Muscle of leg (tissue), 11 donors: ENCODE data around the gene RAB5A. TPM values are rescaled to one million over a fixed set of nuclear protein-coding genes. Genes with fewer than 3 reads are reported as not detected.
"Not testable (repeated sequence)": the region's sequence is repeated elsewhere in the genome, so short reads cannot be mapped to it uniquely, and the experiment has no call there.

Experiments
- DNase-seq: peaks from one replicate; pipeline ENCODE4 v3.0.0; 2013
- H3K27ac ChIP-seq: one replicate; pipeline ENCODE4 v1.5.1; 2013; ENCODE audit warnings: mild to moderate bottlenecking, low read length, control low read depth
- H3K27me3 ChIP-seq: one replicate; pipeline ENCODE4 v1.6.1; 2013; ENCODE audit warnings: low read length; ENCODE audit not compliant: control insufficient read depth, insufficient read depth
- H3K36me3 ChIP-seq: one replicate; pipeline ENCODE4 v1.6.1; 2013; ENCODE audit warnings: low read length; ENCODE audit not compliant: control insufficient read depth, insufficient read depth
- H3K4me1 ChIP-seq: one replicate; pipeline ENCODE4 v1.6.1; 2013; ENCODE audit warnings: low read length; ENCODE audit not compliant: control insufficient read depth, insufficient read depth
- H3K4me3 ChIP-seq: one replicate; pipeline ENCODE4 v1.5.1; 2013; ENCODE audit warnings: low read length, control low read depth
- H3K9me3 ChIP-seq: replicated peaks from 2 replicates; pipeline ENCODE4 v1.6.1; 2013; ENCODE audit warnings: low read depth, low read length; ENCODE audit not compliant: control insufficient read depth
- WGBS: methylation state at CpG from one replicate; pipeline ENCODE4 v1.1.5; 2013; ENCODE audit warnings: missing lambda C conversion rate; ENCODE audit not compliant: insufficient coverage; 5-methylcytosine and 5-hydroxymethylcytosine counted together
- polyA plus RNA-seq, 8 donors: library from polyadenylated mRNA; unstranded; fragments of 120-200 nt; gene quantifications; one replicate each; pipeline versions ENCODE4 v1.2.1 to v1.2.3, GENCODE V29; 2013; ENCODE audit warnings: inconsistent platforms in 1 of 8, low replicate concordance in 1 of 8; ENCODE audit not compliant: insufficient read length in 8 of 8, insufficient read depth in 1 of 8
- total RNA-seq: library from RNA; stranded (reverse); fragments of 120-200 nt; gene quantifications from one replicate; pipeline ENCODE4 v1.2.4, GENCODE V29; 2013

RAB5A gene
- total and polyA plus RNA-seq, 9 donors = 30.4 to 49.9 (median 36.1) TPM

DNA sequence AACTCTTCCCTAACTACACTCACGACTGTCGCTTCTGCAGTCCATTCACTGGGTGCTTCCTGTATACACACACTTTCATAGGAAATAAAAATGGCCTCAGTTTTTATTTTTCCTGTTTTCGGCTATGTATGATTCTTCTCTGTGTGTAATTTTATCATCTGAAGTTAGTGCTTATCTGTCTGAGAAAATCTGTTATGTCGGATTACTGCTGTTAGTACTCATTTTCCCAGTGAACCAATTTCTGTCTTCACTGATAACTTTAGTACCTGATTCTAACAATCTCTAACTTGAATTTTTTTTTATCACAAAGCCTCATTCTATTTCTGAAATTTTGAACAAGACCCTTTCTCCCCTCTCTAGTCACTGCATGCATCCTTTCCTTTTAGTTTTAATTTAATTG, 20.9 kb downstream of the RAB5A start:
- Histone ChIP-seq H3K9me3 (no peaks in the 10 kb centered on the region), H3K27ac (no peak overlapping the region), H3K4me1 (no peaks in the 10 kb centered on the region), H3K4me3 (no peak overlapping the region), H3K36me3 (peaks cover 4% of the 10 kb centered on the region), H3K27me3 (no peaks in the 10 kb centered on the region)
- WGBS = 100% methylated on average over 1 of the region's 4 CpGs
- no peak for DNase-seq

- WGBS = 89% methylated on average over 4 of the region's 8 CpGs
- DNase-seq = peak; percentile 22
- H3K4me1 ChIP-seq = no peaks in the 10 kb centered on the region
- no peak overlapping the region for H3K27ac ChIP-seq
- H3K4me3 ChIP-seq = no peak overlapping the region
- no peaks in the 10 kb centered on the region for H3K9me3 ChIP-seq
- H3K36me3 ChIP-seq = peaks cover 12% of the 10 kb centered on the region
- H3K27me3 ChIP-seq = no peaks in the 10 kb centered on the region
Observed at GRCh38 chr3:19970327-19970726, 23.4 kb downstream of the RAB5A start.

GRCh38 chr3:19972054-19972453, 25.2 kb downstream of the RAB5A start:
- Histone ChIP-seq H3K27me3 (no peaks in the 10 kb centered on the region), H3K36me3 (peaks cover 14% of the 10 kb centered on the region), H3K9me3 (no peaks in the 10 kb centered on the region), H3K4me3 (no peak overlapping the region), H3K27ac (no peak overlapping the region), H3K4me1 (no peaks in the 10 kb centered on the region)
- DNase-seq = no peak
- WGBS = no CpG with 5 or more reads among the region's 3 CpGs

DNA sequence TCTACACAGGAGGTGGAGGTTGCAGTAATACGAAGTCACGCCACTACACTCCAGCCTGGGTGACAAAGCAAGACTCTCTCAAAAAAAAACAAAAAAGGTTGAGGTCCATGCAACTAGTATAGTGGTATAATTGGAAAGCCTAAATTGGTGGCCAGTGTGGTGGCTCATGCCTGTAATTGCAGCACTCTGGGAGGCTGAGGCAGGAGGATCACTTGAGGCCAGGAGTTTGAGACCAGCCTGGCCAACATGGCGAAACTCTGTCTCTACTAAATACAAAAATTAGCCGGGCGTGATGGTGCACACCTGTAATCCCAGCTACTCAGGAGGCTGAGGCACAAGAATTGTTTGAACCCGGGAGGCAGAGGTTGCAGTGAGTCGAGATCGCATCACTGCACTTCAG, 42.0 kb downstream of the RAB5A start:
- H3K4me3 ChIP-seq, H3K9me3 ChIP-seq, H3K27me3 ChIP-seq, H3K27ac ChIP-seq, H3K4me1 ChIP-seq, DNase-seq, H3K36me3 ChIP-seq: not testable (repeated sequence)
- no CpG with 5 or more reads among the region's 8 CpGs for WGBS

DNA sequence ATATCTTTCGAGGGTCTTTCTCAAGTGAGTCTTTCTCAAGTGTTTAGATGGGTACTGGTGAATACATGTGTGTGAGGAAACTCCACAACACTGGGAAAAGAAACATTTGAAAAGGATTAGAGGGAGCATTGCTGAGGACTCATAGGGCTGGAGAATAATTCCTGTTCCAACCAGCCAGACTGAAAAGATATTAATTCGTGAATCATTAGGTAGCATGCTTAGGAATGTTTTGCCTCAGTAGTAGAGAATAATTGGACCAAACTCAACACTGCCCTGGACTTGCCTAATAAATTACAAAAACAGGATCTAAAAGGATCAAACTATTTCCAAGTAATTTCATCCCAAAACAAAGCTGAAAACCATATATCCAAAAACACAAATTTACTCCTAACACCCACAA, 47.9 kb downstream of the RAB5A start:
- DNase-seq = peak; percentile 88
- Histone ChIP-seq H3K4me3 (no peak overlapping the region), H3K36me3 (no peaks in the 10 kb centered on the region), H3K4me1 (no peaks in the 10 kb centered on the region), H3K27me3 (no peaks in the 10 kb centered on the region), H3K9me3 (no peaks in the 10 kb centered on the region), H3K27ac (peak overlapping the region; percentile 9)
- WGBS = 40% methylated on average over 1 of the region's 2 CpGs

DNA sequence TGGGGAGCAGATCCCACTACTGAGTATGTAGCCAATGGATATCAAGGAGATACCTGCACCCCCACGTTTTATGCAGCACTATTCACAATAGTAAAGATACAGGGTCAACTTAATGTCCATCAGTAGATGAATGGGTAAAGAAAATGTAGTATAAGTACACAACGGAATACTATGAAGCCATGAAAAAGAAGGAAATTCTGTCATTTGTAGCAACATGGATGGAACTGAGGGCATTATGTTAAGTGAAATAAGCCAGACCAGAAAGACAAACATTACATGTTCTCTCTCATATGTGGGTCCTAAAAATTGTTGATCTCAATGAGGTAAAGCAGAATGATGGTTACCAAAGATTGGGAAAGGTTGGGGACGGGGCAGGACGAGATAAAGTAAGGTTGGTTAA, 50.6 kb downstream of the RAB5A start:
- Histone ChIP-seq H3K4me3 (no peak overlapping the region), H3K36me3 (no peaks in the 10 kb centered on the region), H3K9me3 (no peaks in the 10 kb centered on the region), H3K4me1 (no peaks in the 10 kb centered on the region), H3K27me3 (no peaks in the 10 kb centered on the region), H3K27ac (no peak overlapping the region)
- WGBS = 100% methylated on average over 2 of the region's 4 CpGs
- DNase-seq = no peak

DNA sequence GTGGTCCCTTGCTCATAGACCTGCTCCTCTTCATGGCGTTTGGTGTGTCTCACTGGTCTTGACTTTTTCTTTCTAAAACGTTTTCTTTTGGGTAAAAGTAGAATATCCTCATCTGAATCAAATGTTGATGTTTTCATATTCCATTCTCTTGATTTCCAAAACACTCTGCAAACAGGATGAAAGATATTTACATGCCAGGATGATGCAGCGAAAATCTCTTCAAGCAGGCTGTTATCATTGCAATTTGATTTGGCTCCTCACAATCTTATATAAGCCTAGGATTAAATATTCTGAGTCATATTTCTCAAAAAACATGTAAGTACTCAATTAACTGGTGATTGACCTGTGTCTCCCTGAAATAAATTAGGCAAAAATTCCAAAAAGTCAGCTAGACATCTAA, 55.0 kb downstream of the RAB5A start:
- H3K4me1 ChIP-seq = no peaks in the 10 kb centered on the region
- no peaks in the 10 kb centered on the region for H3K36me3 ChIP-seq
- no CpG with 5 or more reads among the region's 3 CpGs for WGBS
- H3K27me3 ChIP-seq = no peaks in the 10 kb centered on the region
- H3K9me3 ChIP-seq = no peaks in the 10 kb centered on the region
- DNase-seq = no peak
- no peak overlapping the region for H3K4me3 ChIP-seq
- H3K27ac ChIP-seq = no peak overlapping the region

DNA sequence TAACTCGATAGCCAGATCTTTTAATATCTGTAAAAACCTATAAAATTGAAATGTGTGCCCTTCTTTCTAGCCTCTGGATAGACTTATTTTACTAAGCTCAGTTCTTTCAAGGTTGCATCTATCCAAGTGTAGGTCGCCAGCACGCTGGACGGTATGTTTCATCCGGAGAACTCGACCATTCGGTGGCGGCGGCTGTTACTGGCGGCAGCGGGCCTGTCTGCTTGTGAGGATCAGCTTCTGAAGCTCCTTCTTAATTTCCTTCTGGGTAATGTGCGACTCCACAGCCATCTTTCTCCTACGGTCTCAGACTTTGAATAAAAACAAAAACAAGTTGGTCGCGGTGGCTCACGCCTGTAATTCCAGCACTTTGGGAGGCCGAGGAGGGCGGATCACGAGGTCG, 61.1 kb downstream of the RAB5A start:
- no peak overlapping the region for H3K4me3 ChIP-seq
- no peaks in the 10 kb centered on the region for H3K36me3 ChIP-seq
- no peaks in the 10 kb centered on the region for H3K27me3 ChIP-seq
- no peak overlapping the region for H3K27ac ChIP-seq
- WGBS = 95% methylated on average over 12 of the region's 20 CpGs
- no peak for DNase-seq
- no peaks in the 10 kb centered on the region for H3K9me3 ChIP-seq
- H3K4me1 ChIP-seq = no peaks in the 10 kb centered on the region

DNA sequence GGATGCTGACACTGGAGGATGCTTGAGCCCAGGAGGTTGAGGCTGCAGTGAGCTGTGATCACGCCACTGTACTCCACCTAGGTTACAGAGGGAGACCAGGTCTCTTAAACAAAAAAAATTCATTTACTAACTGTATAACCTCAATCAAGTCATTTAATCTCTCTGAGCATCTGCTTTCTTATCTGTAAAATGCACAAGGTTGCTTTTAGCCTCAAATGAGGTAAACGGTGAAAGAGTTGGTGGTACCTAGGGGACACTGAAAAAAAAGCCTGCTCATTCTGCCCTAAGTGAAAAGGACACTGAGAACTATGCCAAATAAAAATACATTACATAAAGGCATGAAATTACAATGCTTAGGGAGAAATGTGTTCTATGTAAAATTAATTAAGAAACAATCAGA, 61.7 kb downstream of the RAB5A start:
- no CpG with 5 or more reads among the region's 2 CpGs for WGBS

DNA sequence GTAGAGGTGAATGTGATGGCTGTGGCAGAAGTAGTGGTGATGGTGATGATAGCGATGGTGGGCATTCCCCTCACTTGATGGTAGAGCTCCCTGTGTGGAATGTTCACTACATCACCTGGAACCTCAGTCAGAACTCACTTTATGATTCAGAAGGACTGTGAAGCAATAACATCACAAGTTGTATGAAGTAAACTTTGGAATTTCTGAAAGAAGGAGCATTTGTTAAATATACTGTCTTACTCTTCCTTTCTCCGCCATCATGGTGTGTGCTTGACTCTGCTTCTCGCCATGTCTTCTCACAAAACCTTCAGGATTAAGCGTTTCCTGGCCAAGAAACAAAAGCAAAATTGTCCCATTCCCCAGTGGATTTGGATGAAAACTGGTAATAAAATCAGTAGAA, 65.3 kb downstream of the RAB5A start, which contains the start of gene PP2D1:
PP2D1 (minus strand) TSS at position 101 of the 400 bp plus-strand sequence. CDS start 192 bp downstream, outside the sequence.
- WGBS = 100% methylated on average over 1 of the region's 4 CpGs
- Histone ChIP-seq H3K27me3 (no peaks in the 10 kb centered on the region), H3K4me3 (no peak within 1 kb of the TSS), H3K36me3 (no peaks in the 10 kb centered on the region), H3K27ac (no peak within 1 kb of the TSS), H3K4me1 (no peaks in the 10 kb centered on the region), H3K9me3 (no peaks in the 10 kb centered on the region)
- DNase-seq = no peak

More for the DNA sequence above, 61.7 kb downstream of the RAB5A start:
- Histone ChIP-seq H3K4me1 (no peaks in the 10 kb centered on the region), H3K4me3 (no peak overlapping the region), H3K9me3 (no peaks in the 10 kb centered on the region), H3K27me3 (no peaks in the 10 kb centered on the region), H3K27ac (no peak overlapping the region), H3K36me3 (no peaks in the 10 kb centered on the region)
- DNase-seq = no peak

DNA sequence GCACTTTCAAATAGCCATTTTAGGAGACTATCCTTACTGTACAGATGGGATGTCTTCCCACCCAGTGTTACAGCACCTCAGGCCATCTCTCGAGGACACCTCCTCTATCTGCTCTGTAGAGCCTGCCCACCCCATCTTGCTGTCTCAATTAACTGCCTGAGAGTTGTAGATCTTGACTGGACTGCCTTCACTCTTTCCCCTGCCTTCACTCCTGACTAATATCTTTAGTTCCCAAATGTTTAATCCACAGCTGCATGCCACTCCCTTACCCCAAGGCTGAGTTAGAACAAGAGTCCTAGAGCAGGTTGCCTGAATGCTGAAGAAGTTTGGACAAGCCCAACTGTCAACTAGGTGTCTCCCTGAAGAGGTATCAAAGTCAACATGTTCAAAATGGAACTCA, 66.5 kb downstream of the RAB5A start:
- H3K4me3 ChIP-seq = no peak overlapping the region
- no peaks in the 10 kb centered on the region for H3K27me3 ChIP-seq
- no peak overlapping the region for H3K27ac ChIP-seq
- no peaks in the 10 kb centered on the region for H3K9me3 ChIP-seq
- H3K36me3 ChIP-seq = no peaks in the 10 kb centered on the region
- H3K4me1 ChIP-seq = no peaks in the 10 kb centered on the region
- no peak for DNase-seq
- 100% methylated on average over 1 of the region's 1 CpG for WGBS
